Ovary (tissue), 3 donors: ENCODE measurements around the gene FOXC1.

Source experiments
- CTCF ChIP-seq, 3 donors: fragments of 450-650 bp in 2 of 3; fragments of 200-600 bp in 1 of 3; IDR thresholded peaks; one replicate each; pipeline versions ENCODE4 v1.5.1 to v1.8.0; 2016 to 2022; ENCODE audit warnings: antibody characterized with exemption in 3 of 3, mild to moderate bottlenecking in 1 of 3
- EP300 ChIP-seq: sonication (generic); formaldehyde crosslinking; IDR thresholded peaks from one replicate; pipeline ENCODE4 v1.6.1; 2017; ENCODE audit warnings: antibody characterized with exemption
- POLR2A ChIP-seq: fragments of 450-650 bp; IDR thresholded peaks from one replicate; pipeline ENCODE4 v1.6.1; 2017; ENCODE audit warnings: antibody characterized with exemption, mild to moderate bottlenecking, moderate library complexity
- donor health status: DM: no; HTN: no; CAD: no.

GRCh38 chr6:1606780-1607515 lies 2.8 kb upstream of the FOXC1 start:
- TF ChIP-seq CTCF (IDR thresholded peaks at IDR 0.05) = no peak
- TF ChIP-seq POLR2A = no peak
- TF ChIP-seq EP300 = no peak
